ENCODE measurements around the gene RNU6-9. TPM values are rescaled to one million over a fixed set of nuclear protein-coding genes. Genes with fewer than 3 reads are reported as not detected.

RNU6-9 gene
- total RNA-seq, 1 donor from 2014 or later = not detected

DNA sequence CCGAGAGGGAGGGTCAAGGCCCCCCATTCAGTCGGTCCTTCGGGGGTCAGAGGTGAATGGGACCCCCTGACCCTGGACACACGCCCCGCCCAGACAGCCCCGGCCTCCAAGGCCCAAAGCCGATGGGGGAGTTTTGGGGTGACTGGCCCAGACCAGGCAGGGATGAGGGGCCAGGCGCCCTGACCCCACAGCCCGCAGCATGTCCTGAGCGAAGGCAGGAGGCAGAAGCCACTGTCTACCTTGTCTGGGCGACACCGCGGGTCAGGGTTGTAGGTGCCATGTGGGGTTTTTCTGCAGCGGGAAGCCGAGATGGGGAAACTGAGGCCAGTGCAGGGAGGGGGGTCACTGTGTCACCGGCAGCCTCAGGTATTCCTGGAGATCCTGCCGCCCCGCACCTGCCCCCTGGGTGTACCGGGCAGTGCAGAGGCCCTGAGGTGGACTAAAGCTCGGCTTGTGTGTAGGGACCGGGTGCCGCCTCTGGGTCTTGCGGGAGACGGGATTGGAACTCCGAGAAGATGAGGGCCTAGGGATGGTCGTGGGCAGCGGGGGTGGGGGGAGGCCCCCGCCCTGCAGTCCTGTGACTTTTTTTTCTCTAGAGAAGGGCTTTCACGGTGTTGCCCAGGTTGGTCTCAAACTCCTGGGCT, 41.0 kb downstream of the RNU6-9 start:
- no peak overlapping the region for H3K27ac Mint-ChIP-seq
- no peaks in the 10 kb centered on the region for H3F3A ChIP-seq (ENCODE audit: low read depth)
- no peak overlapping the region for H3K4me3 Mint-ChIP-seq
- DNase-seq (ENCODE audit: low spot score) = no peak
- H3K79me2 ChIP-seq (ENCODE audit: low read depth) = peaks cover 99% of the 10 kb centered on the region
- H3K27ac ChIP-seq = no peak overlapping the region
- TF ChIP-seq EZH2phosphoT487 (IDR thresholded peaks at IDR 0.05) (no peak), CTCF (IDR thresholded peaks at IDR 0.05) (no peak), EZH2 (IDR thresholded peaks at IDR 0.05) (no peak)
- no peaks in the 10 kb centered on the region for H3K27me3 ChIP-seq
- H4K20me1 ChIP-seq (ENCODE audit: low read depth) = peaks cover 82% of the 10 kb centered on the region
- no peaks in the 10 kb centered on the region for H3K9me3 Mint-ChIP-seq
- H3K4me1 ChIP-seq = peaks cover 10% of the 10 kb centered on the region
- no peaks in the 10 kb centered on the region for H3K36me3 ChIP-seq
- no peak overlapping the region for H3K4me2 ChIP-seq
- peaks cover 18% of the 10 kb centered on the region for H3K36me3 Mint-ChIP-seq
- H2AFZ ChIP-seq (replicated peaks) = no peak overlapping the region
- H3K9ac ChIP-seq = no peak overlapping the region
- H3K4me1 Mint-ChIP-seq = peaks cover 10% of the 10 kb centered on the region
- peaks cover 2% of the 10 kb centered on the region for H3K27me3 Mint-ChIP-seq (ENCODE audit: insufficient read depth, low read depth)
- H3K4me3 ChIP-seq = no peak overlapping the region
- H3K9me3 ChIP-seq (ENCODE audit: low read depth) = no peaks in the 10 kb centered on the region

DNA sequence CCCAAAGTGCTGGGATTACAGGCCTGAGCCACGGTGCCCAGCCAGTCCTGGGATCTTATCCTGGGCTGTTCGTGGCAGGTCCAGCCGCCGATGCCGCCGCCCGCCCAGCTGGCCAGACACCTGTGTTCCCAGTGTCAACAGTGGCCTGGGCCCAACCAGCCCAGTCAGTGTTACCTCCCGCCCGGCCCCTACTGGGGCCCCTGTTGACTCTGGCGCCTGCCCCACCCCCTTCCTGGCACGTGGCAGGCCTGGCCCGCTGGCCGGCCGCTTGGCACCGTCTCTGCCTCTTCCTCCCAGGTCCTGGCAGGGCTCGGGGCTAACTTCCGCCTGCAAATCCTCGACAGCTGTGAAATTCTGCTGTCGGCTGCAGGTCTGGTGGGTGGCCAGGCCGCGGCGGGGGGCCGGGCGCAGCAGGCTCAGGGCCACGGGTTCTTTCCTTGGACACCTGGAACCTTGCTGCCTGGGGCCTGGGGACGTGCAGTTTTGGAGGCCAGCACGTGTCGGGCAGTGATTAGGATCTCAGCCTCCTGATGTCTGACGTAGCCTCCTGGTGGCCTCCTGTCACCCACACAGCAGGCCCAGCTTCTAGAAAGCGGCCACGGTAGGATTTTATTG, 41.7 kb downstream of the RNU6-9 start:
- Histone ChIP-seq H3K27me3 (no peaks in the 10 kb centered on the region), H3K27ac (no peak overlapping the region), H3K36me3 (no peaks in the 10 kb centered on the region), H3K9me3 (ENCODE audit: low read depth) (no peaks in the 10 kb centered on the region), H3K4me3 (no peak overlapping the region), H3K4me2 (no peak overlapping the region), H3F3A (ENCODE audit: low read depth) (no peaks in the 10 kb centered on the region), H3K79me2 (ENCODE audit: low read depth) (peaks cover 99% of the 10 kb centered on the region), H3K4me1 (peaks cover 10% of the 10 kb centered on the region), H4K20me1 (ENCODE audit: low read depth) (peaks cover 88% of the 10 kb centered on the region), H2AFZ (replicated peaks) (no peak overlapping the region), H3K9ac (no peak overlapping the region)
- Mint-ChIP-seq H3K27ac (no peak overlapping the region), H3K9me3 (no peaks in the 10 kb centered on the region), H3K27me3 (ENCODE audit: insufficient read depth, low read depth) (peaks cover 3% of the 10 kb centered on the region), H3K36me3 (peaks cover 17% of the 10 kb centered on the region), H3K4me3 (no peak overlapping the region), H3K4me1 (peaks cover 11% of the 10 kb centered on the region)
- no peak for DNase-seq (ENCODE audit: low spot score)
- no peak for TF ChIP-seq EZH2phosphoT487 (IDR thresholded peaks at IDR 0.05)
- no peak for TF ChIP-seq EZH2 (IDR thresholded peaks at IDR 0.05)
- no peak for TF ChIP-seq CTCF (IDR thresholded peaks at IDR 0.05)

DNA sequence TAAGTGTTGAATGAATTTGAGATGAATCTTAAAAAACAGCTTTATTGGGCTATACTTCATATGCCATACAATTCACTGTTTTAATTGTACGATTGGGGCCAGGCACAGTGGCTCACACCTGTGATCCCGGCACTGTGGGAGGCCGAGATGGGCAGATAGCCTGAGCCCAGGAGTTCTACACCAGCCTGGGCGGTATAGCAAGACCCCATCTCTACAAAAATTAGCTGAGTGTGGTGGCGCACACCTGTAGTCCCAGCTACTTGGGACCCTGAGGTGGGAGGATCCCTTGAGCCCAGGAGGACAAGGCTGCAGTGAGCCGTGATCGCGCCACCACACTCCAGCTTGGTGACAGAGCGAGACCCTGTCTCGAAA, 42.9 kb downstream of the RNU6-9 start:
- Mint-ChIP-seq H3K4me1 (peaks cover 14% of the 10 kb centered on the region), H3K27me3 (ENCODE audit: insufficient read depth, low read depth) (peaks cover 6% of the 10 kb centered on the region), H3K27ac (no peak overlapping the region), H3K9me3 (no peaks in the 10 kb centered on the region), H3K36me3 (peaks cover 20% of the 10 kb centered on the region), H3K4me3 (no peak overlapping the region)
- no peak overlapping the region for H2AFZ ChIP-seq (replicated peaks)
- no peak overlapping the region for H3K4me2 ChIP-seq
- no peak for DNase-seq (ENCODE audit: low spot score)
- no peak overlapping the region for H3K4me3 ChIP-seq
- TF ChIP-seq EZH2 (IDR thresholded peaks at IDR 0.05) (no peak), EZH2phosphoT487 (IDR thresholded peaks at IDR 0.05) (no peak), CTCF (IDR thresholded peaks at IDR 0.05) (no peak)
- peaks cover 89% of the 10 kb centered on the region for H4K20me1 ChIP-seq (ENCODE audit: low read depth)
- no peaks in the 10 kb centered on the region for H3K27me3 ChIP-seq
- H3K4me1 ChIP-seq = peaks cover 10% of the 10 kb centered on the region
- no peak overlapping the region for H3K27ac ChIP-seq
- H3K79me2 ChIP-seq (ENCODE audit: low read depth) = peaks cover 97% of the 10 kb centered on the region
- no peaks in the 10 kb centered on the region for H3K36me3 ChIP-seq
- H3K9me3 ChIP-seq (ENCODE audit: low read depth) = no peaks in the 10 kb centered on the region
- no peaks in the 10 kb centered on the region for H3F3A ChIP-seq (ENCODE audit: low read depth)
- no peak overlapping the region for H3K9ac ChIP-seq
